ENCODE data around the gene TGFBRAP1.

TGFBRAP1 gene

DNA sequence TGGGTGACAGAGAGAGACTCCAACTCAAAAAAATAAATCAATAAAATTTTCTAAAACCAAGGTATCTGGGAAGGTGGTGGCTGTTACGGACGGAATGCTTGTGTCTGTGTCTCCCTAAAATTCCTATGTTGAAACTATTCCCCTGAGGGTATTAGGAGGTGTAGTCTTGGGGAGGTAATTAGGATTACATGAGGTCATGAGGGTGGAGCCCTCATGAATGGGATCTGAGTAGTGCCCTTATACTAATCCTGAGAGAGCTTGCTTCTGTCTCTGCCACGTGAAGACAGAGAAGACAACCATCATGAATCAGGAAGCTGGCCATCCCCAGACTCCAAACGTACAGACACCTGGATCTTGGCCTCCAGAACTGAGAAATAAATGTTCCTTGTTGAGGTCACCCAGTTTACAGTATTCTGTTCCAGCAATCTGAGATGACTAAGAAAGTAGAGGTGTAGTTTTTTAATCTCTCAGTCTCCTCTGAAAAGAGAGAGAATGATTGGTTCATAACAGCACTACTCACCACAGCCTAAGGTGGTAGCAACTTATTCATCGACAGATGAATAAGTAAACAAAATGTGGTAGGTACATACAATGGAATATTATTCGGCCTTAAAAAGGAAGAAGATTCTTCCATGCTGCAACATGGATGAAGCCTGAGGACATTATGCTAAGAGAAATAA lies 38.4 kb downstream of the TGFBRAP1 start:
- in situ Hi-C loops (cut with HindIII; ENCODE audit: low sequenced_read_pairs) = no loop called here
- no peak for TF ChIP-seq CTCF (IDR thresholded peaks at IDR 0.05; ENCODE audit: low read depth, low read length, missing control alignments)
- H3K4me3 ChIP-seq (ENCODE audit: low read depth, low read length) = no peak overlapping the region
- no peak for DNase-seq (ENCODE audit: low read depth)

- TF ChIP-seq CTCF (IDR thresholded peaks at IDR 0.05; ENCODE audit: low read depth, low read length, missing control alignments) = no peak
- no peak overlapping the region for H3K4me3 ChIP-seq (ENCODE audit: low read depth, low read length)
- DNase-seq (ENCODE audit: low read depth) = no peak
- in situ Hi-C loops (cut with HindIII; ENCODE audit: low sequenced_read_pairs) = no loop called here
Observed at GRCh38 chr2:105288133-105288532, 41.4 kb downstream of the TGFBRAP1 start.

DNA sequence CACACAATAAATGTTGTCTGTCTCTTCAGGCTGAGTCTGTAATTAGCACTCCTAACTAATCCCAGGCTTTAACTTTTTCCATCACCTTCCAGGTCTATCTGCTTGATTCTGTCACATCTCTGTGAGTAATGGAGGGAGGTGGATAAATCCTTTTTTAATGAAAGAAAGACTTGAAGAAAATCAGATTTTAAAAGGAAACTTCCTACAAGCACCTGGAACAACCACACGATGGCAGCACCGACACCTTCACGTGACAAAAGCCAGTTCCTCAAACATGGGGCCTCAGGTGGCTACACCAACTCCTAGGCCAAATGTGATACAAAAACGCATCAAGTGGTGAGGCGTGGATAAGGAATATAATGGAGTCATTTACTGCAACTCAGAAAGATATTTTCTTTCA lies 41.8 kb downstream of the TGFBRAP1 start:
- in situ Hi-C loops (cut with HindIII; ENCODE audit: low sequenced_read_pairs) = no loop called here
- no peak overlapping the region for H3K4me3 ChIP-seq (ENCODE audit: low read depth, low read length)
- peak; percentile 57 for TF ChIP-seq CTCF (IDR thresholded peaks at IDR 0.05; ENCODE audit: low read depth, low read length, missing control alignments)
- DNase-seq (ENCODE audit: low read depth) = peak; percentile 19

DNA sequence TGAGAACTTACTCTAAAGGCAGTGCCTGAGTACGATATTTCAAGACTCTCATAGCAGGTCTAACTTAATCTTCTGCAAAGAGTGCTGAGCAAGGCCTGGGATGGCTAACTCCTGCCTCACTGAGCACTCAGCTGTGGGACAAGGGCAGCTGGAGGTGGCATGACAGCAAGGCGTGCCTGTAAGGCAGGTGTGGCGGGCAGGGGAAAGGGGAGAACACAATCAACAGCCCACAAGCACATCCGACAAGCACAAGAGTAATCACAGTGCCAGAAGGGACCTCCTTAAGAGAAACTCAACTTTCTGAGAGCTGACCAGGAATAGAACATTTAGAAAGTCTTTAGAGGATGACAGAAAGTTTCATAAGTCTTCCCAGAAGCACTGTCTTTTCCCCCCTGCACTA lies 46.0 kb downstream of the TGFBRAP1 start:
- DNase-seq (ENCODE audit: low read depth) = no peak
- in situ Hi-C loops (cut with HindIII; ENCODE audit: low sequenced_read_pairs) = no loop called here
- no peak for TF ChIP-seq CTCF (IDR thresholded peaks at IDR 0.05; ENCODE audit: low read depth, low read length, missing control alignments)
- H3K4me3 ChIP-seq (ENCODE audit: low read depth, low read length) = no peak overlapping the region

DNA sequence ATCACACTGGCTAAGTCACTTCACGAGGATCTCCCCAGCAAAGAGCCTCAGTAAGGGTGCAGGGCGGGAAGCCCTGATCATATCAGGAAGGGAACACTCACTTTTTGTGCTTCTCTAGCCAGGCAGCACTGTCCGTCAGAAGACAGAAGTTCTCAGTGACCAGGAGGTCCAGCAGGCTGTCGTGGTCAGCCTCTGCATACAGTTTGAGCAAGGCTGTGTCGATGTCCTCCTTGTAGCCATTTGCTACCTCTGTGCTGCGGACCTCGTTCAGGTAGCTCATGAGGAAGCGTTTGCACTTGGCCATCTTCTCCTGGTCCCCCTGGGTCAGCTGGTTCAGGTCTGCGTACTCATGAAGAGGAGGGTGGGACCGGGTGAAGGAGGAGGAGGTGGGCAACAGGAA lies 49.3 kb downstream of the TGFBRAP1 start:
- in situ Hi-C loops (cut with HindIII; ENCODE audit: low sequenced_read_pairs) = no loop called here
- no peak for DNase-seq (ENCODE audit: low read depth)
- H3K4me3 ChIP-seq (ENCODE audit: low read depth, low read length) = no peak overlapping the region
- no peak for TF ChIP-seq CTCF (IDR thresholded peaks at IDR 0.05; ENCODE audit: low read depth, low read length, missing control alignments)

GRCh38 chr2:105279126-105279525 lies 50.4 kb downstream of the TGFBRAP1 start:
- no peak overlapping the region for H3K4me3 ChIP-seq (ENCODE audit: low read depth, low read length)
- DNase-seq (ENCODE audit: low read depth) = no peak
- no peak for TF ChIP-seq CTCF (IDR thresholded peaks at IDR 0.05; ENCODE audit: low read depth, low read length, missing control alignments)
- in situ Hi-C loops (cut with HindIII; ENCODE audit: low sequenced_read_pairs) = no loop called here
